Panc1 (cell line): Measurements from ENCODE around the gene PSMG1. TPM values are rescaled to one million over a fixed set of nuclear protein-coding genes. Genes with fewer than 3 reads are reported as not detected.

Source experiments
- ATAC-seq: fragments of 200-7000 bp; cut with Tn5 transposase; 2 replicates; pipeline ENCODE4 v1.9.1; 2020; ENCODE audit warnings: mild to moderate bottlenecking, moderate library complexity
- BruUV-seq: library from RNA; stranded (reverse); fragments of 400-500 nt; replicated peaks from 2 replicates; lab custom pipeline; 2021; lab: Mats Ljungman, UMichigan
- CTCF ChIA-PET: fragments of 300-600 bp; sonication (Branson Sonifier 250); formaldehyde crosslinking; loops from one replicate; lab custom pipeline; 2022; ENCODE audit warnings: antibody characterized with exemption; lab: Charles Lee
- POLR2A ChIA-PET: fragments of 300-600 bp; sonication (Branson Sonifier 250); formaldehyde crosslinking; loops from one replicate; lab custom pipeline; 2022; ENCODE audit warnings: antibody characterized with exemption; lab: Charles Lee
- DNase-seq: peaks from one replicate; pipeline ENCODE4 v3.0.0-alpha.2; 2010; ENCODE audit warnings: low read depth, low spot score
- H3K27ac ChIP-seq: 2 replicates; pipeline ENCODE4 v1.5.1; 2011; ENCODE audit warnings: mild to moderate bottlenecking, low read length, inconsistent platforms
- H3K27me3 ChIP-seq: fragments of 200-500 bp; sonication (Bioruptor generic); 2 replicates; pipeline ENCODE4 v1.6.0; 2014; ENCODE audit warnings: low read length, inconsistent platforms; ENCODE audit not compliant: control insufficient read depth, insufficient read depth
- H3K36me3 ChIP-seq: fragments of 200-500 bp; sonication (Bioruptor generic); 2 replicates; pipeline ENCODE4 v1.5.1; 2014; ENCODE audit warnings: inconsistent platforms, mild to moderate bottlenecking, low read length, moderate library complexity; ENCODE audit not compliant: control insufficient read depth, insufficient read depth
- H3K4me1 ChIP-seq: 2 replicates; pipeline ENCODE4 v1.5.1; 2011; ENCODE audit warnings: inconsistent platforms, mild to moderate bottlenecking, low read length, moderate library complexity; ENCODE audit not compliant: control insufficient read depth, insufficient read depth
- H3K4me3 ChIP-seq, 2 experiments: 2 replicates each; pipeline ENCODE4 v1.5.1; 2011 to 2012; ENCODE audit warnings: low read depth in 2 of 2, low read length in 2 of 2, mild to moderate bottlenecking in 2 of 2, inconsistent platforms in 1 of 2, moderate library complexity in 1 of 2
- H3K9me3 ChIP-seq: fragments of 200-500 bp; sonication (Bioruptor generic); 2 replicates; pipeline ENCODE4 v1.5.1; 2014; ENCODE audit warnings: low read depth, mild to moderate bottlenecking, inconsistent platforms, low read length, moderate library complexity; ENCODE audit not compliant: control insufficient read depth, insufficient read depth
- POLR2AphosphoS5 ChIP-seq: IDR thresholded peaks from 2 replicates; pipeline ENCODE4 v1.6.1; 2012; ENCODE audit warnings: mild to moderate bottlenecking, low read depth, low read length, moderate library complexity
- SIN3A ChIP-seq: IDR thresholded peaks from 2 replicates; pipeline ENCODE4 v1.6.1; 2012; ENCODE audit warnings: low read depth, mild to moderate bottlenecking, low read length, moderate library complexity, borderline replicate concordance; ENCODE audit not compliant: insufficient read depth
- TCF7L2 ChIP-seq: IDR thresholded peaks from 2 replicates; pipeline ENCODE4 v1.6.1; 2011; ENCODE audit warnings: mild to moderate bottlenecking, low read depth, low read length, inconsistent platforms
- in situ Hi-C: cut with HindIII; loops from 2 replicates; pipeline ENCODE4 v1.10.0; 2016; ENCODE audit warnings: low sequenced_read_pairs, low pct_unique_long_range_greater_than_20kb
- intact Hi-C: fragments of 100-400 bp; cut with micrococcal nuclease; formaldehyde crosslinking; loops from one replicate; pipeline ENCODE4 v1.10.0; 2022; ENCODE audit not compliant: unreplicated experiment
- total RNA-seq: library from RNA; stranded (reverse); gene quantifications from one replicate; pipeline ENCODE4 v1.2.1, GENCODE V29; 2021; ENCODE audit not compliant: unreplicated experiment
- TF ChIP-seq, protein P1 (sequence below), 2 experiments: IDR thresholded peaks; 2 replicates each; pipeline ENCODE4 v1.6.1; 2011 to 2012; ENCODE audit warnings: low read depth in 2 of 2, control low read depth in 1 of 2, low read length in 1 of 2, mild to moderate bottlenecking in 1 of 2, moderate library complexity in 1 of 2; ENCODE audit not compliant: insufficient read depth in 1 of 2
- TF ChIP-seq, protein P2 (sequence below): fragments of 450-650 bp; IDR thresholded peaks from 2 replicates; pipeline ENCODE4 v1.5.1; 2017; ENCODE audit warnings: mild to moderate bottlenecking

The PSMG1 gene
- total RNA-seq, 1 experiment from 2014 or later = 70.0 TPM

DNA sequence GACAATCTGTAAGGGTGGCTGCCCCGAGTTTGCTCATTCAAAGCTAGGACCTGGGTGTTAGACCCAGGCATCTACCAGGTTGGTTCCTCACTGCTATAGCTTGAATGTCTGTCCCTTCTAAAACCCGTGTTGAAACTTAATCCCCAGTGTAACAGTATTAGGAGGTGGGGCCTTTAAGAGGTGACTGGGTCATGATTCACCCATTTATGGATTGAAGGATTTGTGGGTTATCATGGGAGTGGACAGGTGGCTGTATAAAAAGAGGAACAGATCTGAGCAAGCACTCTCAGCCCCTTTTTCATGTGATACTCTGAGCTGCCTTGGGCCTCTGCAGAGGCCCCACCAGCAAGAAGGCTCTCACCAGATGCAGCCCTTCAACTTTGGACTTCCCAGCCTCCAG, 29.4 kb downstream of the PSMG1 start:
- no peak overlapping the region for H3K4me3 ChIP-seq
- H3K27me3 ChIP-seq = no peaks in the 10 kb centered on the region
- POLR2A ChIA-PET = no interaction called here
- no peaks in the 10 kb centered on the region for H3K36me3 ChIP-seq
- DNase-seq (no peak), ATAC-seq (no peak)
- in situ Hi-C loops (no loop called here), intact Hi-C loops (no loop called here)
- TF ChIP-seq, protein P1, sequence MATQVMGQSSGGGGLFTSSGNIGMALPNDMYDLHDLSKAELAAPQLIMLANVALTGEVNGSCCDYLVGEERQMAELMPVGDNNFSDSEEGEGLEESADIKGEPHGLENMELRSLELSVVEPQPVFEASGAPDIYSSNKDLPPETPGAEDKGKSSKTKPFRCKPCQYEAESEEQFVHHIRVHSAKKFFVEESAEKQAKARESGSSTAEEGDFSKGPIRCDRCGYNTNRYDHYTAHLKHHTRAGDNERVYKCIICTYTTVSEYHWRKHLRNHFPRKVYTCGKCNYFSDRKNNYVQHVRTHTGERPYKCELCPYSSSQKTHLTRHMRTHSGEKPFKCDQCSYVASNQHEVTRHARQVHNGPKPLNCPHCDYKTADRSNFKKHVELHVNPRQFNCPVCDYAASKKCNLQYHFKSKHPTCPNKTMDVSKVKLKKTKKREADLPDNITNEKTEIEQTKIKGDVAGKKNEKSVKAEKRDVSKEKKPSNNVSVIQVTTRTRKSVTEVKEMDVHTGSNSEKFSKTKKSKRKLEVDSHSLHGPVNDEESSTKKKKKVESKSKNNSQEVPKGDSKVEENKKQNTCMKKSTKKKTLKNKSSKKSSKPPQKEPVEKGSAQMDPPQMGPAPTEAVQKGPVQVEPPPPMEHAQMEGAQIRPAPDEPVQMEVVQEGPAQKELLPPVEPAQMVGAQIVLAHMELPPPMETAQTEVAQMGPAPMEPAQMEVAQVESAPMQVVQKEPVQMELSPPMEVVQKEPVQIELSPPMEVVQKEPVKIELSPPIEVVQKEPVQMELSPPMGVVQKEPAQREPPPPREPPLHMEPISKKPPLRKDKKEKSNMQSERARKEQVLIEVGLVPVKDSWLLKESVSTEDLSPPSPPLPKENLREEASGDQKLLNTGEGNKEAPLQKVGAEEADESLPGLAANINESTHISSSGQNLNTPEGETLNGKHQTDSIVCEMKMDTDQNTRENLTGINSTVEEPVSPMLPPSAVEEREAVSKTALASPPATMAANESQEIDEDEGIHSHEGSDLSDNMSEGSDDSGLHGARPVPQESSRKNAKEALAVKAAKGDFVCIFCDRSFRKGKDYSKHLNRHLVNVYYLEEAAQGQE (IDR thresholded peaks at IDR 0.05; ENCODE audit: insufficient read depth in 1 of 2, low read depth in 2 of 2, low read length in 1 of 2) = no peak
- TF ChIP-seq SIN3A (no peak), POLR2AphosphoS5 (no peak), TCF7L2 (no peak)
- TF ChIP-seq, protein P2, sequence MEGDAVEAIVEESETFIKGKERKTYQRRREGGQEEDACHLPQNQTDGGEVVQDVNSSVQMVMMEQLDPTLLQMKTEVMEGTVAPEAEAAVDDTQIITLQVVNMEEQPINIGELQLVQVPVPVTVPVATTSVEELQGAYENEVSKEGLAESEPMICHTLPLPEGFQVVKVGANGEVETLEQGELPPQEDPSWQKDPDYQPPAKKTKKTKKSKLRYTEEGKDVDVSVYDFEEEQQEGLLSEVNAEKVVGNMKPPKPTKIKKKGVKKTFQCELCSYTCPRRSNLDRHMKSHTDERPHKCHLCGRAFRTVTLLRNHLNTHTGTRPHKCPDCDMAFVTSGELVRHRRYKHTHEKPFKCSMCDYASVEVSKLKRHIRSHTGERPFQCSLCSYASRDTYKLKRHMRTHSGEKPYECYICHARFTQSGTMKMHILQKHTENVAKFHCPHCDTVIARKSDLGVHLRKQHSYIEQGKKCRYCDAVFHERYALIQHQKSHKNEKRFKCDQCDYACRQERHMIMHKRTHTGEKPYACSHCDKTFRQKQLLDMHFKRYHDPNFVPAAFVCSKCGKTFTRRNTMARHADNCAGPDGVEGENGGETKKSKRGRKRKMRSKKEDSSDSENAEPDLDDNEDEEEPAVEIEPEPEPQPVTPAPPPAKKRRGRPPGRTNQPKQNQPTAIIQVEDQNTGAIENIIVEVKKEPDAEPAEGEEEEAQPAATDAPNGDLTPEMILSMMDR = no peak
- no TSS peak for BruUV-seq
- H3K27ac ChIP-seq = no peak overlapping the region
- no peaks in the 10 kb centered on the region for H3K4me1 ChIP-seq
- CTCF ChIA-PET = no interaction called here
- H3K9me3 ChIP-seq = no peaks in the 10 kb centered on the region

DNA sequence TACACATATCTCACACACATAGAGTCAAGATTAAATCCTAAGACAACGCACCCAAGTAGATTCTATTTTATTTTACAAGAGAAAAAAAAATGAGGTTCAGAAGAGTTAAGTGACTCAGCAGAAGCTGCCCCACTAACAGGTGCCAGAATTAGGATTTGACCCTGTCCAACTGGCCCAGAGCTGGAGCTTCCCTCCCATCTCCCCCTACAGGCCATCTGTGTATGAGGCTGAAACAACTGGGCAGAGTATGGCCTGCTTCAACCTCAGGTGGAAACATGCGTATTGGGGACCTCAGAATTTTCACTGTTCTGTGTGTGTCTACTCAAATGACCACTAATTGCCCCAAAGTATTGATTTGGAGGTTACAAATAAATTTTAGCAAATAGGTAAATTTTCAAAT, 29.9 kb downstream of the PSMG1 start:
- Histone ChIP-seq H3K27me3 (no peaks in the 10 kb centered on the region), H3K4me1 (no peaks in the 10 kb centered on the region), H3K36me3 (no peaks in the 10 kb centered on the region), H3K9me3 (no peaks in the 10 kb centered on the region), H3K27ac (no peak overlapping the region), H3K4me3 (no peak overlapping the region)
- TF ChIP-seq, protein P2 = peak; percentile 65
- no peak for TF ChIP-seq TCF7L2
- DNase-seq = no peak
- in situ Hi-C loops = no loop called here
- intact Hi-C loops = no loop called here
- no peak; the same call in 1 of the 2 replicates for ATAC-seq
- CTCF ChIA-PET = no interaction called here
- no TSS peak for BruUV-seq
- POLR2A ChIA-PET = interaction anchor here (0.5 kb wide), 1 partner anchor 149 kb away, joined by 3 read pairs; no protein-coding TSS in a partner anchor
